HS-5 (cell line): ENCODE measurements around the gene CACNA1H.

ENCODE experiments used
- DNase-seq: peaks from one replicate; pipeline ENCODE4 v3.0.0-alpha.2; 2012; ENCODE audit warnings: low read depth

Gene CACNA1H

DNA sequence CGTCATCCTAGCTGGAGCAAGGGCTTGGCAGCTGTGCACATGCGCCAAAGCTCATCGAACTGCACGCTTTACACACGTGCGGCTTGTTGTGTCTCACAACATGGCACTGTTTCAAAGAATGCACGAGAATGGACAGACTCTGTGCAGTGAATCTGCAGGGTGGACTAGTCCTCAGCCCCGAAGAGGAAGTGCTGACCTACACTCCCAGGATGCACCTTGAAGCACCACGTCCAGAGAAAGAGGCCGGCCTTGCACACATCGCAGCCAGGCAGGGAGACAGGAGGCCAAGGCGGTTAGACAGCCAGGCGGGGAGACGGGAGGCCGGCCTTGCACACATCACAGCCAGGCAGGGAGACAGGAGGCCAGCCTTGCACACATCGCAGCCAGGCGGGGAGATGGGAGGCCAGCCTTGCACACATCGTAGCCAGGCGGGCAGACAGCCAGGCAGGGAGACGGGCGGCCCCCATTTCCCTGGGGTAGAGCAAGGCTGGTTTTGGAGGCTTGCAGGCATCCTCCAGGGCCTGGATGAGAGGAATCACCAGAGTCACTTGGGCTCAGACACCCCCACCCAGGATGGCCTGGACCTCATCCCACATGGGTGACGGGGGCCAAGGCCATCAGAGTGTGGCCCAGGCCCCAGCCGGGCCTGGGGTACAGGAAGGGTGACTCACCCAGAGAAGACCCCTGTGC, 9.0 kb upstream of the CACNA1H start:
- no peak for DNase-seq

DNA sequence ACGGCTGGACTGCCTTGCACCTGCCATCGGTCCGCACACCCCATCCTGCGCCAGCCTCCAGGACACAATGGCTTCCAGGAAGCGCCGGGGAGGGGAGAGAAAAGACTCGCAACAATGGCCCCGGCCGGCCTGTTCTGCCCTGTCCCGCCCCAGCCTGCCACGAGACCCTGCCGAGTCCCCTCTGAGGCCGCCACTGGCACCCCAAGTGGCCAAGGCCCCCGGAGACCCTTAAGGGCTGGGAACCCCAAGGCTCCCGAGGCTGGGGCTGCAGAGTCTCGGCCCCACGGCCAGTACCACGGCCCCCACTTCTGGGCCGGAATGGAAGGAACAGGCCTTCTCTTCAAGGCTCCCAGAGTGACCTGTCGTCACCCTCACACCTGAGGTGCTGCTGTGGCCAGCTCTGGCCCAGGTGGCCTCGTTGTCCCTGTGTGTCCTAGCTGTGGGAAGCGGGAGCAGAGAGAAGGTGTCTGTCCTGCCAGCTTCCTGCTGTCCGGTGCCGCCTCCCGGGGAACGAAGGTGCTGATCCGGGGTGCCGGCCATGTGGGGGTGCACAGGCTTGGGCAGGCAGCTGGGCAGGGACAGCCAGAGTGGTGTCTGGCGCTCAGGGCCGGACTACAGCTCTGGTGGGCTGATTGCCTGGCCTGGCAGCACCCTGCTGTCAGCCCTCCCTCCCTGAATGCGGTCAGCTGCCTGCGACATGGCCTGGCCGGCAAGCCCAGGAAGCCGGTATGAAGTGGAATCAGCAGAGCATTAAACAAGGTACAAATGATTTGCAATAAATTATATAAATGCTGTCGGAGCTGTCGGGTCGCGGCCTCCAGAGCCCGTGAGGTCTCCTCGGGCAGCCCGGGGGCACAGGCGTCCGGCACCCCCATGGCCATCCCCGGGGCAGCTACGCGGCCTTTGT, 8.2 kb upstream of the CACNA1H start:
- no peak for DNase-seq

DNA sequence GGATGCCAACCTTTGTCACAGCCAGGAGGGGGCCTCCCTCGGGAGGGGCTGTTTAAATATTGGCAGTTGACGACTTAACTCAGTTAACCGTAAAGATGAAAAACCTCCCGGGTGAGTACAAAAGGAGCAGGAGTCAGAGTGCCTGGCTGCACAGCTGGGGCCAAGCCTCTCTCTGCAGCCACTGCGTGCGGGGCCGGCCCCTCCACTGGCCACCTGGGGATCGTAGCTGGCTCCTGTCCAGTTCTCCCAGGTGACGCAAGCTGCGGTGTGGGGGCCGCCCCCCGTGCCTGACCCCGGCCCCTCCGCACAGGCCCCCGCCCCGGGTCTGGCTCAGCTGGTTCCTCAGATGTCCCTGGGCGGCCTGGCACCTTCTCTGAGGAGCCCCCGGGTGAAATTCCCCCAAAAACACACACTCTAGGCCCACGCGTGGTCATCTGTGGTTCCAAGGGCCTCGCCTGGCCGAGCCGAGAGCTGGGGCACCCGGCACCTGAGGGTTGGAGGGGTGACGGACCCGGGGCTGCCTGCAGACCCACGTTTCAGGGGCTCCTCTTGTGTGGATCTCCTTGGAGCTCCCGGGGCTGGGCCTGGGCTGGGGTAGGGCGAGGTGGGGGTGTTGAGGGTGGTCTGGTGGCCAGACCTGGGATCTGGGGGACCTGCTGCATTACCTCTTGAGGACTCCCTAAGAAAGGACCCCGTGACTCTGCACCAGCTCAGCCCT, 7.4 kb upstream of the CACNA1H start:
- no peak for DNase-seq

DNA sequence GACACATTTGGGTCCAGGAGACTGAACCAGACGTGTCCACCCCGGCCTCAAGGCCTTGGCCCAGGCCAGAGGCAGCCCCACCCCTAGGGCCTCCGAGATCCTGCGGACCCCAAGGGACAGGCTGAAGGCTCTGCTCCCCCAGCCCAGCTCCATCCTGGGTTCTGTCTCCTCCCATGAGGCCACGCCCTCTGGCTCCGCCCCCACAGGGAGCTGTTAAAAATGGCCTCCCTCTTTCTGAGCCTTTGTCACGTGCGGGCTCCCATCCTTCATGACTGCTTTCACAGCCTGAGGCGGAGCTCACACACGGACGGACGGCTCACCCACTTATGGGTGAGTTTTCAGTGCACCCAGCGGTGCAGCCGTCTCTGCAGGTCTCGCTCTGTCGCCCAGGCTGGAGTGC, 6.5 kb upstream of the CACNA1H start:
- DNase-seq = no peak

DNA sequence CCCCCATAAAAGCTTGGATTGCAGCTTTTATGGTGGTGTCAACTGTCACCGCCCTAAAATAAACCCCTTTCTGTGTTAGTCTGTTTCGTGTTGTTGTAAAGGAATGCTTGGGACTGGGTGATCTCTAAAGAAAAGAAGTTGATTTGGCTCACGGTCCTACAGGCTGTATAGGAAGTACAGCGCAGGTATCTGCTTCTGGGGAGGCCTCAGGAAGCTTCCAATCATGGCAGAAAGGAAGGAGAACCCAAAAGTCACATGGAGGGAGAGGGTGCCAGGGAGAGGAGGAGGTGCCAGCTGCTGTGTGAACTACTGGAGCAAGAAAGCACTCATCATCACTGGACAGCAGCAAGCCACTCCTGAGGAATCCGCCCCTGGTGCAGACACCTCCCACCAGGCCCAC, 5.9 kb upstream of the CACNA1H start:
- DNase-seq = no peak

DNA sequence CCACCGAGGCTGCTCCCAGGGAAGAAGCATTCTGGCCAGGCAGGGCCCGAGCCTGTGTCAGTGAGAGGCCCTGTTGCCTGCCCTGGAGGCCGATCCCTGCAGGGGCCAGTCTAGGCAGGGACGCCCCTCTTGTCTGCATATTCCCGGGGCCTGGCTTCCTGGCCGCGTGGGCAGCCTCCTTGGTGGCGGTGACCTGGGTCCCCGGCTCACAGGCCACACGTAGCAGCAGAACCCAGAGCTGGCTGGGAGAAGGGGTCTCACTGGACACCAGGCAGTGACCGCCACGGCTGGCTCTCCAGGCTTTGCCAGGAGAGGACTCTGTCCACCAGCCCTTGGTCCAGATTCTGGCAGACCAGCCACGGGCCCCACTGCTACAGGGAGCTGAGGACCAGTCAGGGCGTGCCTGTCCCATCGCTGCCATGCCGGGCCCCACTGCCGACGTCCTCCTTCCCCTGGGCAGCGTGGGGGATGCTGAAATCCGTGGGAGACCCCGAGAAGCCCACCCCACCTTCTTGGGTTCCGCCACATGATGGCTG, 3.7 kb upstream of the CACNA1H start:
- DNase-seq = no peak

DNA sequence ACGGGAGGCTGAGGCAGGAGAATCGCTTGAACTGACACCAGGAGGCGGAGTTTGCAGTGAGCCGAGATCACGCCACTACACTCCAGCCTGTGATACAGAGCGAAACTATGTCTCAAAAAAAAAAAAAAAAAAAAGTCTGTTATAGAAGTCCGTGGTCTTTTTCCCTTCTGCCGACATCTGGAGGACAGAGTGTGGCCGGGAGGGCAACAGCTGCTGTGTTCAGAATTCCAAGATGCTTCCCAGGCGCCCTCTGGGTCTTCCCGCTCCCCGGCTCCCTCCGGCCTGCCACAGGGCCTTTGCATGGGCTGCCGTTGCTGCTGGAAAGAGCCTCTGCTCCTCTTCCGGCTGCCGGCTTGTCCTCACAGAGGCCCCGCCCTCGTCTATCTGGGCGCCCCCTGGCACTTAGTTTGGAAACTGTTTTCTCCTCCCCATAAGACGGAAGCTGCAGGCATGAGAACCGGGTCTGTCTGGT, 2.4 kb upstream of the CACNA1H start:
- no peak for DNase-seq

DNA sequence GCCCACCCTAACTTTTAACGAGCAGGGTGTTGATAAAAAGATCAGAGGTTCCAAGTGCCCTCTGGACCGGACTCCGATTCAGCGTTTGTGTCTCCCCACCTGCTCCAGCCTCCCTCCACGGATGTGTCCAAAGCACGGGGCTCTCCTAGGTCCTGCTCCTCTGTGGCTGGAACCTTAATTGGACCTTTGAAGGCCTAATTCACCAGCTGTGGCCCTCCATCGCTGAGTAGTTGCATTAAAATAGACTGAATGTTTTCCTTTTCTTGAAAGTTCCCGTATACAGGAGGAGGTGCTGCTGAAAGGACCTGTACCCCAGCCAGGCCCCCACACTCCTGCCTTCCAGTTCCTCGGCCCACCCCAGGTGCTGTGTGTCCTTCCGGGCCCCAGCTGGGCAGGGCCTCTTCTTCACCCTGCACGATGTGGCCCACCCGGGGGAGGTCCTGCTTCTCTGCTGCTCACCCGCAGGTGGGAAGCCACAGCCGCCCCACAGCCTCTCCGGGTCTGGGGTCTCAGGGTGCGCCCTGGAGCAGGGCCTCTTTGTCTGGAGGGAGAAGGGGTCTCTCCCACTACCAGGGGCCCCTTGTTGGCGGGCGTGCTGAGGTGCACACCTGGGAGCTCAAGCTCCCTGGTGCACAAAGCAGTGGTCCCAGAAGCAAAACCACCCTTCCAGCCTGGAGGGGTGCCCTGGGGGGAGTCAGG, 1.3 kb upstream of the CACNA1H start:
- no peak for DNase-seq

DNA sequence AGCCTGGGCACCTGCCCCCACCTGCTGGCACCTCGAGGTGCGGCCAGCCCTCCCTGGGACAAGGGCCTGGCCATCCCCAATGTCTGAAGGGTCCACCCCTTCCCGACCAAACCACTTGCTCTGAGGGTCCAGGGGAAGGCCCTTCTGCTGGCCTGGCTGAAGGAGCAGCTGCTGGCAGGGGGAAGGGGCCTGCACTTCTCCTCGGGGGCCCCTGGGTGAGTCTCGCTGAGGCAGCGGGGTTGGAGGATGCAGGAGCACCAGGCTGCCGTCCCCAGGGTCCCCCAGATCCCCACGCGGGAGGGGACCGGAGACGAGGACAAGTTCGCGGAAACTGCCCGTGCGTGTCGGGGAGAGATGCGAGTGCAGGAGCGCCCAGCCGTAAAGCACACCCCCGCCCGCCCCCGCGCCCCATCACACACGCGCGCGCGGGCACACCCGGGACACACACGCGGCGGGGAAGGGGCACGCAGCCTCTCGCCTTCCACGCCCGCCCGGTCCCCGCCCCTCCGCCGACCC, 725 bp upstream of the CACNA1H start:
- no peak for DNase-seq

DNA sequence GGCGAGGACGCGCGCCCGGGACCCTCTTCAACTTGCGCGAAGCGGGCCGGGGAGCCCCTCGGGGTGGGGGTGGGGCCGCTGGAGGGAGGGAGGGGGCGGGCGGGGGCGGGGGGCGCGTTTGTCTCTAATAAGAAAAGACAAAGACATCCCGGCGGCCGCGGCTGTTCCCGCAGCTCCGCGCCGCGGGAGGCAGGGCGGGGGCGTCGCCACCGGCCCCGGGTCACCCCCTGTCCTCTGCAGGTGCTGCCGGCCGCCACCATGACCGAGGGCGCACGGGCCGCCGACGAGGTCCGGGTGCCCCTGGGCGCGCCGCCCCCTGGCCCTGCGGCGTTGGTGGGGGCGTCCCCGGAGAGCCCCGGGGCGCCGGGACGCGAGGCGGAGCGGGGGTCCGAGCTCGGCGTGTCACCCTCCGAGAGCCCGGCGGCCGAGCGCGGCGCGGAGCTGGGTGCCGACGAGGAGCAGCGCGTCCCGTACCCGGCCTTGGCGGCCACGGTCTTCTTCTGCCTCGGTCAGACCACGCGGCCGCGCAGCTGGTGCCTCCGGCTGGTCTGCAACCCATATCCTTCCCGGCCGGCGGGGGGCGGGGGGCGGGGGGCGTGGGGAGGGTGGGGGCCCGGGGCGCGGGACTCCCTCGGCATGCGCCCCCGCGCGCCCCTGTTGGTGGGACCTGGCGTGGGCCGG, 714 bp downstream of the CACNA1H start:
- no peak for DNase-seq

DNA sequence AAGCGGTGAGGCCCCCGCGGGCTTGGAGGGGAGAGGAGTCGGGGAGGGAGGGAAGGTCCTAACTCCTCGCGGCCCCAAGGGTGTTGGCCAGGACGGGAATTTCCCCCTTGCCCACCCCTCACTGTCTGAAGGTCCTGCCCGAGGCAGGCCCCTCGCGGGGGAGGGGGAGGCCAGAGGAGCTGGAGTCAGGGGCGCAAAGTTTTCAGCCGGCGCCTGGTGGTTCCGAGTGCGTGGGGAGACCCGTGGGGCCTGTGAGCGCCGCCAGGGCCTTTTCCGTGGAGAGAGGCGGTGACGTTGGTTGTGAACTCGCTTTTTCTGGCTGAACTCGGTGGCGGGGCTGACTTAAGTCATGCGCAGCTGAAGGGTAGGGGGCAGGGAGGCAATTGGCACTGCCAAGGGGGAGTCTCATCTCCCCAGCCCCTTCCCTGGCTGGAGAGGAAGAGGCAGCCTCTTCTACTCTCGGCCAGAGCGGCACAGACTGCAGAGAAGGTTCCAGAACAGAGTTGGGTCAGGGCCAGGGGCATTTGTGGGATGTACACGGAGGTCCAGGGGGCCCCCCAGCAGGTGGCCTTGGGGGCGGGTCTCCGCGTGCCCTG, 1.5 kb downstream of the CACNA1H start:
- no peak for DNase-seq

DNA sequence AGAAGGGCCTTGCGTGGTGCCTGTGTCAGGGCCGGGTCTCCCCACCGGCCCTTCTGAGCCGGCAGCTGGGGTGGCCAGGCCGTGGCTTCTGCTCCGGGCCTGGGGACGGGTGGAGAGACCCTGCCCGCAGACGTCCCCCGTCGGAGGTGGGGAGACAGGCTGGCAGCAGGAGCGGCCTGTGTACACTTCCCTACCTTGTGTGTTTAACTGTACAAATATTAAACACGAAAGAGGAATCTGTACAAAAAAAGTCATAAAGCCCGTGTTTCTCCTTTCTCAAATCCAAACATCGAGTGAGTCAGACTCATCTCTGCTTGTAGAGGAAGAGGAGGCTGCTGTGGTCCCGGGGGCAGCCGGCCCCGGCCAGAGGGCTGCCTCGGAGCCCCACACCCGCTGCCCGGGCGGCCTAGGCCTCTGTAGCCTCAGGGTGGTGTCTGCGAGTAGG, 2.0 kb downstream of the CACNA1H start:
- DNase-seq = no peak

DNA sequence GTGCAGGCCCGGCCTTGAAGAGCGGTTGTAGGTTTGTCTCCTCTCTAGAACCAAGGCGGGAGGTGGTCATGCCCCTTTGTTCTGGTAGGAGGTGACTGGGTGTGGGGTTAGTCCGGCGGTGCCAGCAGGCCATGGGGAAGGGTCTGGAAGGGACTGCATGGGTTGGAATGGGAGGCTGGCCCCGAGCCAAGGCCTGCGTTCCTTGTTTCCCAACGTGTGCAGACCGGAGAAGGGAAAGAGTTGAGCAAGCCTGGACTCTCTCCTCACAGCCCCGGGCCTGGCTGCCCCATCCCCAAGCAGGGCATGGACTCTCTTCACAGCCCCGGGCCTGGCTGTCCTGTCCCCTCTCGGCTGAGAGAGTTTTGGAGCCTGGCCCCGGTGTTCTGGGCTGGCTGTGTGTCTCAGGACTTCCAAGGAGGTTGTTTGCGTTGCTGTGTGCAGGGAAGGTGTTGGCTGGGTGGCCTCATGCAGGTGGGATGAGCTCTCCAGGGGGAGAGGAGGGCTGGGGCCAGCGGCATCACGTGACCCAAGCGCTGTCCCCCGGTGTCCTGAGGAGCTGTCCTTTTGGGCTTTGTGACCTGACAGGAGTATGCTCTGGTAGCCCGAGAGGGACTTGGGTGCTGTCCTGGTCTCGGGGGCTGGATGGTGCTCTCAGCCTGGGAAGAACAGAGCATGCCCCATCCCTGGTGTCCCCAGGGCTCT, 2.6 kb downstream of the CACNA1H start:
- DNase-seq = no peak

DNA sequence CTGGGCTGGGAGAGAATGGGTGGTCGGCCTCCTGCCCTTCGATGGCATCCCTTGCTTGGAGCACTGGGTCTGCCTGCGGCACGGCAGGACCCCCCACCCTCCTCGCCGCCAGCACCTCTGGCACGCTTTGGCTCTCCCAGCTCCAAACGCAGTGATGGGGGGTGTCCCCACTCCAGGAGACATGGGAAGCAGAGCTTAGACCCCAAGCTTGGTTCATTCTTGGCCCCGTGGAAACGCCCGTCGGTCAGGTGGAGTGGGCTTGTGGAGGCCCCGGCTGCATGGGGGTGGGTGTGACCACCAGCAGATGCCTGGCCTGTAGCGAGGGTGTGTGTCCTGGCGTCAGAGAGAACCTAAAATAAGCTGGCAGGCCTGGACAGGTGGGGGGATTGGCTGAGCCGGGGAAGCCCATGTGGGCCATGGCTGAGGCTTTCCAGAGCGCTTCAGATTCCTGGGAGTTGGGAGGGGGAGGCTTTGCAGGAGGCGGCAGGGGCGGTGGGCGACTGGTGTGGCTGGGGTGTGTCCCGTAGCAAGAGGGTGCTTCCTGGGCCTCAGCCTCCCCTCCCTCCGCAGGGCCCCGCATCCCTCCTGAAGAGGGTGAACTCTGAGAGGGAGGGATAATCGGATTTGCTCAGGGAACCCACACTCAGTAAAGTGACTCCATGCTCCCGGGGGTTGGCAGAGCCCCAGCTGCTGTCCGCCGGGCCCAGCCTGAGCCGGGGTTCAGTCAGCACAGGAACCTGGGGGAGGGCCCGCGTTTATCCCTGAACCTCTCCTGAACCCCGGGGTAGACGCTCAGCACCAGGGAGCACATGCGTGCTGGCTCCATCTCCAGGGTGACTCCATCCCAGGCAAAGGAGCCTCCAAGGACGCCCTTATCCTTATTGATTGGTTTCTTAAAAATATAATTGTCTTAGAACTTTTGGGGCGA, 3.4 kb downstream of the CACNA1H start:
- no peak for DNase-seq

DNA sequence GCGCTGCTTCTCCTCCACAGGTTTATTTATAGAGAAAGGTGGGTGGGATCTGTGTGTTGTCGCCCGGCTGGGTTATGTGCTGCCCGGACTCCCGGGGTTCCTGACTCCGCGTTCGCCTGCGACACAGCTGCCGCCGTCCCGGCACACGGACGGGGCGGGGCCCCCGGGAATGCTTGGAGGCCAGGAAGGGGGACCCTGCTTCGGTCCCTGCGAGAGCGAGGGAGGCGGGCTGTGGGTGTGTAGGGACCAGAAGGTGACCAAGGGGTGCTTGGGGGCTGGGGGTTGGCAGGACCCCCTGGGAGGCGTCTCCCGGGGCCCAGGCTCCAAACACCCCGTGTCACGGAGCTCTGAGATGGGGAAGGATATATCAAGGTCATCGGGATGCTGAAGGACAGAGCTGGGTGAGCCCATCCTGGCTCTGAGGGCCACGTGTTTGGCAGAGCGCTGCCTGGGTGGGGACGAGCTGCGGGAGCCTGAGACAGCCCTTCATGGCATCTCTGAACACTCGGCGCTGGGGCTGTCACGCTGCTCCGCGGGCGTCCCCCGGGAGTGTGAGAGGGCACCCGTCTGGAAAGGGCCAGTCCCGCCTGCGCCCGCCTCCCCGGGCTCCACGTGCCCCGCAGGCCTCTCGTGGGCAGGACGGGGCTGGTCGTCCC, 4.2 kb downstream of the CACNA1H start:
- no peak for DNase-seq

DNA sequence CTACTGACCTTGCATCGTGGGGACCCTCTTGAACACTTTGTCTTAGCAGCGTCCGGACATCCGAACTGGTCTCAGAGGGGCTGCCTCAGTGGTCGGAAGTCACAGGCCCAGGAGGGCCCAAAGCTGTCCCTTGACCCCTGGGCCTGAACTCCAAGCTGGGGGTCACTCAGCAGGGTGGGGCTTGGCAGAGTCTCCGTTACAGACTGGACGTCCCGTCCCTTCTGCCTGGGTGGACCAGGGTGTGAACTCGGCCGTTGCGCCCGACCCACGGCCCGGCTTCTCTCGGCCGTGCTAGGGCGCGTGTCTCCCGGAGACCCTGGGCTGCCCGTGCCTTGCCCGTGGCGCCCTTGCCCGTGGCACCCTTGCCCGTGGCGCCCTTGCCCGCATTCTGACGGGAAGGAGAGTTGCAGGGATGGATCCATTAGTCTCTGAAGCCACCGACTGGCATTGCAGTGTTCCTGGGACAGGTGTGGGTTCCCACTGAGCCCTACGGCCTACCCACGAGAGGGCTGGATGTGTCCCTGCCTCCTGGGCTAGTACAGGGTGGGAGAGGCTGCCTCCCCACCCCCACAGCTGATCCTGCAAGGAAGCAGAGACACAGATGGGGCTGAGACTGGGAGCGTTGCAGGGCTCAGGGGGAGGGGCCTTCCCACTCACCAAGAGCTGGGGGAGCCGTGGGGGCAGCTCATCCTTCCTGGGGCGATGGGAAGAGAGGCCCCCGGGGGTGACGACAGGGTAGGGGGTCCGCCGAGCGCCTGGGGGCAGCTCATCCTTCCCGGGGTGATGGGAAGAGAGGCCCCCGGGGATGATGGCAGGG, 4.9 kb downstream of the CACNA1H start:
- DNase-seq = no peak
